ENCODE measurements around the gene SCAF1. TPM values are rescaled to one million over a fixed set of nuclear protein-coding genes. Genes with fewer than 3 reads are reported as not detected.

The SCAF1 gene
- total RNA-seq (2021) (103 to 109 TPM (median 105 TPM) in 3 replicates), Bru-seq, nascent RNA (percentile 67 among the genes with signal in this experiment)
- long read RNA-seq, experiment 1, full-length matches to known transcripts = 3 of 65 reads
- long read RNA-seq, experiment 1, partial matches to known transcripts = 58 of 65 reads
- long read RNA-seq, experiment 1, other reads (novel, unspliced or antisense) = 4 of 65 reads
- long read RNA-seq, experiment 2, full-length matches to known transcripts = 2 of 126 reads
- long read RNA-seq, experiment 2, partial matches to known transcripts = 107 of 126 reads
- long read RNA-seq, experiment 2, other reads (novel, unspliced or antisense) = 17 of 126 reads
- long read RNA-seq, experiment 3 = 0 reads

GRCh38 chr19:49641688-49642491 is at the start of gene SCAF1:
SCAF1 (plus strand) TSS chr19:49642209; CDS start chr19:49645027, 2,818 bp downstream.
- TF ChIP-seq RELA (CRISPR knock-in tag; IDR thresholded peaks at IDR 0.05; ENCODE audit: borderline replicate concordance) = no peak
- TF ChIP-seq ZNF263 (CRISPR knock-in tag; IDR thresholded peaks at IDR 0.05; ENCODE audit: low read depth) = no peak
- TF ChIP-seq FOXP4 (CRISPR knock-in tag; IDR thresholded peaks at IDR 0.05) = 0 out of 2 replicates have a peak, but pooled peaks have one; percentile 16
- peak; percentile 84 for TF ChIP-seq USF2 (CRISPR knock-in tag; IDR thresholded peaks at IDR 0.05)
- TF ChIP-seq ZNF396 (CRISPR knock-in tag; IDR thresholded peaks at IDR 0.05; ENCODE audit: borderline replicate concordance) = no peak
- TF ChIP-seq GABPB1 (CRISPR knock-in tag; IDR thresholded peaks at IDR 0.05) = peak; percentile 81
- TF ChIP-seq TCF7 (CRISPR knock-in tag; IDR thresholded peaks at IDR 0.05; ENCODE audit: low read depth) = no peak
- TF ChIP-seq E2F5 (CRISPR knock-in tag; IDR thresholded peaks at IDR 0.05) = peak; percentile 95
- peak; percentile 96 for TF ChIP-seq CREM (CRISPR knock-in tag; IDR thresholded peaks at IDR 0.05)
- TF ChIP-seq USF1 (CRISPR knock-in tag; IDR thresholded peaks at IDR 0.05) = peak; percentile 80
- 0 out of 2 replicates have a peak, but pooled peaks have one; percentile 62 for TF ChIP-seq IRF1 (CRISPR knock-in tag; IDR thresholded peaks at IDR 0.05)
- peak; percentile 78; the same call in 1 of the 2 replicates for TF ChIP-seq MYBL2 (CRISPR knock-in tag; IDR thresholded peaks at IDR 0.05)
- peak; percentile 100 for TF ChIP-seq SP1 (CRISPR knock-in tag; conservative IDR thresholded peaks at IDR 0.05)
- peak; percentile 81; the same call in 1 of the 2 replicates for TF ChIP-seq NFE2L1 (CRISPR knock-in tag; IDR thresholded peaks at IDR 0.05)
- TF ChIP-seq MAX (CRISPR knock-in tag; IDR thresholded peaks at IDR 0.05) = peak; percentile 78
- TF ChIP-seq NR2C2 (CRISPR knock-in tag; IDR thresholded peaks at IDR 0.05) = peak; percentile 96
- 0 out of 2 replicates have a peak, but pooled peaks have one; percentile 17 for TF ChIP-seq ETV6 (CRISPR knock-in tag; IDR thresholded peaks at IDR 0.05)
- no peak for TF ChIP-seq SMAD4 (CRISPR knock-in tag; IDR thresholded peaks at IDR 0.05)
- TF ChIP-seq FOXK1 (CRISPR knock-in tag; IDR thresholded peaks at IDR 0.05) = peak; percentile 84
- TF ChIP-seq SMAD3 (CRISPR knock-in tag; IDR thresholded peaks at IDR 0.05; ENCODE audit: borderline replicate concordance) = peak; percentile 16; the same call in 1 of the 2 replicates
- TF ChIP-seq E2F4 (CRISPR knock-in tag; IDR thresholded peaks at IDR 0.05; ENCODE audit: borderline replicate concordance, low read depth) = peak; percentile 80; the same call in 1 of the 2 replicates
- TF ChIP-seq FOXP1 (CRISPR knock-in tag; IDR thresholded peaks at IDR 0.05; ENCODE audit: borderline replicate concordance) = peak; percentile 71; the same call in 1 of the 2 replicates
- ATAC-seq = peak; percentile 41
- ChIA-PET POLR2A (interaction anchor here (1.0 to 1.8 kb wide), 9 partner anchors 16 to 146 kb away, joined by 3 to 11 read pairs (median 4); partner anchors contain the start of gene PRMT1), CTCF (interaction anchor here (0.6 to 4.7 kb wide), 11 partner anchors 23 to 135 kb away, joined by 3 to 108 read pairs (median 4); partner anchors contain the start of genes BCL2L12, IRF3 and PRMT1)
- Mint-ChIP-seq H3K27me3 (ENCODE audit: low read depth) (peaks cover 17% of the 10 kb centered on the region), H3K4me3 (peak within 1 kb of the TSS; percentile 99), H3K27ac (peak within 1 kb of the TSS; percentile 99), H3K36me3 (peaks cover 7% of the 10 kb centered on the region), H3K4me1 (peaks cover 51% of the 10 kb centered on the region), H3K9me3 (no peaks in the 10 kb centered on the region)
- peak; percentile 100 for DNase-seq (ENCODE audit: low spot score)
